Measurements from ENCODE around the gene HEPACAM2.

DNA sequence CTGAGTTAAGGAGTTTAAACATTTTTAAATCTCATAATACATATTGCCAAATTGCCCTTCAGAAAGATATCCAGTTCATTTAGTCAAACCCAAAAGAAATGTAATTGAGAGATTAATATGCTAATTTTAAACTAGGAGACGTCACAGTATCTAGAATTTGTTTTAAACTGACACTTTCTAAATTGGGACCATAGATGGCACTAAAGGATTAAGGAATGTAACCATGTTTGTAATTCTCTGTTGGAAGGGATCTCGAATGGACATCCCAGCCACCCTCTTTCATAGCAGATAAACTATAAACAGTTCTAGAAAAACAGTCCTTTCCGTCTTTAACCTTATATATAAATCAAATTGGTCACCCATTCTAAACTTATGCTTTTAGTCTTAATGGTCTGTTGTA, 48.1 kb downstream of the HEPACAM2 start:
- TF ChIP-seq EZH2 (IDR thresholded peaks at IDR 0.05) (no peak), POLR2AphosphoS5 (IDR thresholded peaks at IDR 0.05; ENCODE audit: borderline replicate concordance, low read depth, low read length) (no peak)
